Measurements from ENCODE around the gene TMED6.
A peak's percentile ranks its signal among the peaks of the same experiment; 100 is the strongest.
"Not testable (repeated sequence)": the region's sequence is repeated elsewhere in the genome, so short reads cannot be mapped to it uniquely, and the experiment has no call there.

Gene TMED6

DNA sequence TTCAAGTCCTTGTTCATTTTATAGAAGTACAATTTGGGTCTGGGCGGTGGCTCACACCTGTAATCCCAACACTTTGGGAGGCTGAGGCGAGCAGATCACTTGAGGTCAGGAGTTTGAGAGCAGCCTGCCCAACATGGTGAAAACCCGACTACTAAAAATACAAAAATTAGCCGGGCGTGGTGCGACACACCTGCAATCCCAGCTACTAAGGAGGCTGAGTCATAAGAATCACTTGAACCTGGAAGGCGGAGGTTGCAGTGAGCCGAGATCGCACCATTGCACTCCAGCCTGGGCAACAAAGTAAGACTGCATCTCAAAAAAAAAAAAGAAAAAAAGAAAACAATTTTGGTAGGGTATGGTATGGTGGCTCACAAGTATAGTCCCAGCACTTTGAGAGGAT lies 8.5 kb upstream of the TMED6 start:
- not testable (repeated sequence) for DNase-seq

DNA sequence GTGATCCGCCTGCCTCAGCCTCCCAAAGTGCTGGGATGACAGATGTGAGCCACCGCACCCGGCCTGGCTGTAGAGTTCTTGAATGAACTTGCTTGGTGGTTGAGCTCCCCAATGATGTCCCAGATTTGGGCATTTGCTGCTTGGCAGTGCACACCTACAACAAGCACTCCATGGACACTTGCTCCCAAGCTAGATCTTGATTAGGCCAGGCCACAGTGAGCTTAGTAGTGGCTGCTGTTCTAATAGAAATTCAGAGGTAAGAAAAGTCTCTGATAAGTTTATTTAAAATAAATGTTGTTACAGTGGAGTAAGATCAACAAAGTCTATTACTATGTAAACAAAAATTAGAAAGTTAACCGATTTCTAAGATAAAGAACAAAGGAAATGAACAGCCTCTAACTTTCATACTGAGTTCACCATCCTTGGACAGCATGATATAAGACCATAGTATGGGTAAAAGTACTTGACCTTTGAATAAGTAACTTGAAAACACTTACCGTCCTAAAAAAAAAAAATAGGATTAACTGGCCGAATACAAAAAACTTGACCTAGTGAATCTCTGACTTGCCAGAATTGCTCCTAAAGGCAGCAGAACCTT lies 951 bp downstream of the TMED6 start:
- DNase-seq: no peak

DNA sequence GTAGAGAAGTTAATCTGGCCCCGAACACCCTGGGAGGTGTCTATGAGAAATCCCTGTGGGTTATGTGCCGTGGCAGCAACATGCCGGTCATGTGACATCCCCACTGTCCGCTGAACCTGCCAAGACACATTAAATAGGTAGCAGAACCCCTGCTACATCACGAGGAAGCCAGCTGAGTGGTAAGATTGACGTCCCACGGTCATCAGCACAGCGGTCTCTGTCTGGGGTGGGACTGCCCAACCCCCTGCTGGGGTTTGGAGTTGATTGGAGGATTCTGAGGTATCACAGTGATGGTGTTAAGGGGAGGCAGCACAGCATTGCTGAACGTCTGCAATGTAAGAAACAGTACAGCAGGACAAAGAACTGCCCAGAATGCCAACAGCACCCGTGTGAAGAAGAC lies 2.0 kb downstream of the TMED6 start:
- DNase-seq: no peak

DNA sequence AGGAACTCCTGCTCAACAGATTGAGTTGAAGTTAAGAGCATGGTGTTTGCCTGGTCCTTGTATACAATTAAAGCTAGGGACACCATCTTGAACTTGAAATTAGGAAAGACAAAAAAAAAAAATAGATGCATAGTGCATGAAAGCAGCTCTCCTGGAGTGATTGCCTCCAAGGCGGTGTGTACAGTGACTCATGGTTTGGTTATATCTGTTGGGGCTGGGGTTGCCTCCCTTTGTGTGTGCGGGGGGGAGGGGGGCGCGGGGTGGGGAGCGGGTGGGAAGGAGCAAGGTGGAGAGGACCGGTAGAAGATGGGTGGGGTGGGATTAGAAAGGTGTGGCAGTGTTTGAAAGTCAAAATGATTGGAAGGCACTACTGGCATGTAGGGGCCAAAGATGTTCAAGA lies 3.4 kb downstream of the TMED6 start:
- DNase-seq: no peak

DNA sequence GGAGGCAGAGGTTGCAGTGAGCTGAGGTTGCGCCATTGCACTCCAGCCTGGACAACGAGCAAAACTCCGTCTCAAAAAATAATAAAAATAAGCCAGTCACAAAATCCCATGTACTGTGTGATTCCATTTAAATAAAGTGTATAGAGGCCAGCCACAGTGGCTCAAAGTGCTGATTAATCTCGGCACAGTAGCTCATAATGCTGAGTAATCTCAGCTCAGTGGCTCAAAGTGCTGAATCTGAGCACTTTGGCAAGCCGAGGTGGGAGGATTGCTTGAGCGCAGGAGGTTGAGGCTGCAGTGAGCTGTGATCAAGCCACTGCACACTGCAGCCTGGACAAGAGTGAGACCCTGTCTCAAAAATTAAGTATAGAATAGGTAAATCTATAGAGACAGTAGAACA lies 4.9 kb downstream of the TMED6 start:
- DNase-seq: no peak

DNA sequence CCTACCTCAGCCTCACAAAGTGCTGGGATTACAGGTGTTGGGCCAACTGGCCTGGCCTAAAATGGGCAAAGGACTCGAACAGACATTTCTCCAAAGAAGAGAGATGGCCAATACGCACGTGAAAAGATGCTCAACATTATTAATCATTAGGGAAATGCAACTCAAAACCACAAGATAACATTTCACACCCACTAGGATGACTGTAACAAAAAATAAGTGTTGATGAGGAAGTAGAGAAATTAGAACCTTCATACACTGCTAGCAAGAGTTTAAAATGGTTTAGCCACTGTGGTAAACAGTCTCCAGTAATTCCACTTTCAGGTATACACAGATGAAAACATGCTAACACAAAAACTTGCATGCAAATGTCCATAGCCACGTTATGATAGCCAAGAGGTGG lies 5.7 kb downstream of the TMED6 start:
- no peak for DNase-seq

DNA sequence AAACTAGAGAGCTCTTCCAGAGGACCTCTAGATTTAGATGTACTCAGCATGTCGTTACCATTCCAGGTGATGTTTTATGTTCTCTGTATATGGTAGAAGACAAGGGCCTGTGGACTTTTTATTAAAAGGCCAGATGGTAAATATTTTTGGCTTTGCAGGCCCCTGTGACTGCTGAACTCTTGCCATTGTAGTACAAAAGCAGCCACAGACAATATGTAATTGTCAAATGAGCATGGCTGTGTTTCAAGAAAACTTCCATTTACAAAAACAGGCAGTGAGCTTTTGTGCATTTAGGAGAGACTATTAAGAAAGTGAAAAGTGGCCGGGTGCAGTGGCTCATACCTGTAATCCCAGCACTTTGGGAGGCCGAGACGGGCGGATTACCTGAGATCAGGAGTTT lies 7.4 kb downstream of the TMED6 start:
- DNase-seq: no peak

DNA sequence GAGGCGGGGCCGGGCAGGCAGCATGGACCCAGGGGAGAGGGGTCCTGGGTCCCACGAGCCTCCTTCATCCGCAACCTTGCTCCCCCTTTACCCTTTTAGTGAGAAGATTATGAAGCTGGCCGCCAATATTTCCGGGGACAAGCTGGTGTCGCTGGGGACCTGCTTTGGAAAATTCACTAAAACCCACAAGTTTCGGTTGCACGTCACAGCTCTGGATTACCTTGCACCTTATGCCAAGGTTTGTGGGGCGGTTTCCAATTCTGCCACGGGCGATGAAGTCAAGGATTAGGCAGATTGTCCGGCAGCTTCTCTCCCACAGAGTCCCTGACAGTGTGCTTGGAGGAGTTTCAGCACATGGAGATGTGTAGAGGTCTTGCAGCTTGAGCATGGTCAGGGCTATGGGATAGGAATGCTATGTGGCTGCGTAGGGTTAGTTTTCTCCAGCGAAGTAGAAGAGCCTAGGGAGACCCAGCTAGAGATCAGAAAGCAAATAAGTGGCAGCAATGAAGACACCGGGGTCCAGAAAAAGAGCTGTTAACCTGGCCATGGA lies 11.4 kb downstream of the TMED6 start:
- peak; percentile 5 for DNase-seq

DNA sequence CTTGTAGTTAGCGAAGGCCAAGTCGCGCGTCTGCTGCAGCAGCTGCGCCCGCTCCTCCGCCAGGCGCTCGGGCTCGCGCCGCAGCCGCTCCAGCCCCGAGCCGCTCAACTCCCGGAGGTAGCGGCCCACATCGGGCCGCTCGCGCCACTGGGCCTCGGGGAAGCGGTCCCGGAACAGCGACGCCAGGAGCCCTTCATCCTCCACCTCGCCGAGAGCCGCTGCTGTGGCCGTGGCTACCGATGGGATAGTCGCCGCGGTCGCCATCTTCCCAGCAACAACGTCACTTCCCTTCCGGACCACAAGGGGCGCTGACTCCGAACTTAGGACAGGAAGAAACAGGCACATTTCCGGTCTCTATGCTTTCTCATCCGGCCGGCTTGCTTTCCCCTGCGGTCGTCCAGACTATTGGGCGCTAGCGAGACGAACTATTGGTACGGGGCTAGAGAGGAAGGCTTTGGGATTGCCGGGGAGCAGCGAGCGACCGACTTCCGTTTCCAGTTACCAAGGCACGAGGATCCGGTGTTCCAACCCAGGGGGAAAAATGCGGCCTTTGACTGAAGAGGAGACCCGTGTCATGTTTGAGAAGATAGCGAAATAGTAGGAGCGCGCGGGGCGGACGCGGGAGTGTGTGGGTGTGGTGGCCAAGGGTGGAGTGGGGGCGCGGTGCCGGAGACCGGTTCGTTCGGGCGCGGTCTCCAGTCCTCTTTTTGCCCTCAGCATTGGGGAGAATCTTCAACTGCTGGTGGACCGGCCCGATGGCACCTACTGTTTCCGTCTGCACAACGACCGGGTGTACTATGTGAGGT lies 12.1 kb downstream of the TMED6 start, which contains the start of the genes COG8 and NIP7:
Gene COG8 (minus strand): TSS at position 276 of the 806 bp plus-strand sequence. CDS start 12 bp downstream, at position 264.
Gene NIP7 (plus strand): TSS at position 484 of the 806 bp plus-strand sequence. CDS start 58 bp downstream, at position 542.
- peak; percentile 99 for DNase-seq

DNA sequence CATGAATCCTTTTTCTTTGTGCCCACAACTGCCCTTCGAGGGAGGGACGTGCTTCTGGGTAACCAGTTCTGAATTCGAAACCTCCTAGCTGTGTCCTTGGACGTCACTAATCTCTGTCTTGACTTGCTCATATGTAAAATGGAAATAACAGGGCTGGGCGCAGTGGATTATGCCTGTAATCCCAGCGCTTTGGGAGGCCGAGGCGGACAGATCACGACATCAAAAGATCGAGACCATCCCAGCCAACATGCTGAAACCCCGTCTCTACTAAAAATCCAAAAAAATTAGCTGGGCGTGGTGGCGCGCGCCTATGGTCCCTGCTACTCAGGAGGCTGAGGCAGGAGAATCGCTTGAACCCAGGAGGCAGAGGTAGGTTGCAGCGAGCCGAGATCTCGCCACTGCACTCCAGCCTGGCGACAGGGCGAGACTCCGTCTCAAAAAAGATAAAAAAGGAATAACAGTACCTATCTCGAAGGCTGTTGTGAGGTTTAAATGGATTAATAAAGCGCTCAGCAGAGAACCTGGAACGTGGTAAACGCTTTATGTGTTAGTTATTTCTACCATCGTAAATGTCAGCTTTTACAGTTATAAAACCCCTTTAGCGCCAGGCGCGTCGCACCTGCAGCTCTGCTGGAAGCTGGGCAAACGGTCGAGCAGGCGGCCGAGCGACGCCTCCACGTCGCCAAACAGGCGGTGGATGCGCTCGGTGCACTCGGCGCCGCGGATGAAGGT lies 12.9 kb downstream of the TMED6 start:
- no peak for DNase-seq

DNA sequence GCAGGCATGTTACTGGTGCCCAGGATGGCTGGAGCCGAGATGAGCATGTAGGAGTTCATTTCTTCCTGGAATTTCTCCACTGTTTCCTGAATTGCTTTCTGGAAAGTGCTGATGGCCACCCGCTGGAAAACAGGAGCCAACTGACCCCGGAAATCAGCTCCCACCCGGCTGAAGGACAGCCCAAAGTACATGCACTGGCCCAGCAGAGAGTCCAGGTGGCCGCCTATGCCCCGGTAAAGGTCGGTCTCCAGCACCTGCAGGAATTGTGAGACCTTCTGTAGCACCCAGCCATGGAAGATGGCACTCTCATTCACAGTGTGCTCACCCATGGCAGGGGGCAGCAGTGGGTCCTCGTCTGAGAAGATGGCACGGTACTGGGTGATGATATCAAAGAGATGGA lies 16.9 kb downstream of the TMED6 start:
- no peak for DNase-seq

DNA sequence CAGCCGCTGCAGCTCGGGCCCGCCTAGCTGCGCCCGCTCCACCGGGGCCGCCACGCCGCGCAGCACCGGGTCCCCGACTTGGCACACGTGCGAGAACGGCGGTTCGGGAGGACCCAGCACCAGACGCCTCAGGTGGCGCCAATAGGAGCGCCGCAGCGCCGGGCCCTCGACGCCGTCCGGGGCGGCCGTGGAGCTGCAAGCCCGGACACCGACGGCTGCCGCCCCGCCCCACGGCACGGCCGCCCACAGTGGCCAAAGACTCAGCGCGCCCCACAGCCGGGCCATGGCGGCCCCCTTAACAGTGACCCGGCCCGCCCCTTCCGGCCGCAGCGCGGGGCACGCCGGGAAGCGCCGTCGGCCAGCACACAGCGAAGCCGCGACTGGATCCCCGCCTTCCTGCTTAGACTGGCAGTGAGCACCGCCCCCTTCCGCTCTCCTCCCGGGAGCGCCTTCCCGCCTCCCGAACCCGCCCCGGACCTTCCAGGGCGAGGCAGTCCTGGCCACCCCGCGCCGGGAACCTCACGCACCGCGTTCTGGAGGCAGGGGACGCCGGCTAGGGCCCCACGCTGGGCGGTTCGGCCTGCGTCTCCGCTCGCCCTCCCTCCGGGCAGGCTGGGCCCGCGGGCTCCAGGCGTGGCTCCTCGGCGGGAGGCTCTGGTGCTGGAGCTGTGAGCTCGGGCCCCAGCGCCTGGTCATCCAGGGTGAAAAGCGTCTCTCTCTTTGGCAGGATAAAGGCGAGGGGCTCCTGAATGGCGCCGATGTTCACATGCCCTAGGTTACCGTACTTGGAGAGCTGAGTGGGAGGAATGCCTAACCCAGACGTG lies 21.1 kb downstream of the TMED6 start, which contains the start of gene PDF:
Gene PDF (minus strand): TSS at position 303 of the 824 bp plus-strand sequence. CDS start 18 bp downstream, at position 285.
- peak; percentile 94 for DNase-seq

DNA sequence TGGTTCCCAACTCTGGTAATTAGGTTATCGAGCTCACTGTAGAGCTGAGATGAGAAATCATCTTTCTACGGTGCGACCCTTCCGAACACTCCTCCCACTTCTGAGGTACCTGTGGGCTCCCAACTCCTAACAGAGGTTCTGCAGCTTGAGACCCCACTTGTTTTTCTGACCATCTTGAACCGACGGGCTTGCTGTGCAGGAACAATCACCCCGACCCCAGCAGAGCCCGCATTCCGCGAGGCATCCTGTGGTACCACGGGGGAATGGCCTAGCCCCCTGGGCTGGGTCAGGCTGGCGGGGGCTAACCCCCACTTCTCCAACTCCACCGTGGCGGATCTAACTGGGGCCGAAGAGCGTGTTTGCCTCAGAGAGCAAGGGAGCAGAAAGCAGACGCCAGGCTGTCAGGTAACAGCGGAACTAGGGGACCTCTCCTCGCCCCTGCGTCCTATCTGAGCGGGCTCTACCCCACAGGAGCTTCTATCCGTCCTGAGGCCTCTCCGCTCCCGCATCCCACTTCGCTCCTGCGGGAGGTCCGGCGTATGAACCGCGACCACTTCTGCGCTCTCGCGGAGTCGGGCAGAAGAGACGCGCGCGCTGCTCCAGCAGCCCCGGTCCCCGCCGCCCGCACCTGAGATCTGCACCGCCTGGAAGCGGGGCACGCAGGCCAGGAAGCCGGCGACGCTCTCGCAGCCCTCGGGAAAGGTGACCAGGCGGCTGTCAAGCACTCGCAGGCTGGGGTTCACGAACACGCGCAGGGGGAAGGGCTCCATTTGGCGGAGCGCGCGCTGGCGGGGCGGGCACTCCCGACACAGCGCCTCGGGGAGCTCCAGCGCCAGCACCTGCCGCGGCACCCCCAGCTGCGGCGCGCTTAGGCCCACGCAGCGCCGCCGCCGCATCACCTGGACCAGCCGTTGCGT lies 22.0 kb downstream of the TMED6 start:
- DNase-seq: peak; percentile 12

DNA sequence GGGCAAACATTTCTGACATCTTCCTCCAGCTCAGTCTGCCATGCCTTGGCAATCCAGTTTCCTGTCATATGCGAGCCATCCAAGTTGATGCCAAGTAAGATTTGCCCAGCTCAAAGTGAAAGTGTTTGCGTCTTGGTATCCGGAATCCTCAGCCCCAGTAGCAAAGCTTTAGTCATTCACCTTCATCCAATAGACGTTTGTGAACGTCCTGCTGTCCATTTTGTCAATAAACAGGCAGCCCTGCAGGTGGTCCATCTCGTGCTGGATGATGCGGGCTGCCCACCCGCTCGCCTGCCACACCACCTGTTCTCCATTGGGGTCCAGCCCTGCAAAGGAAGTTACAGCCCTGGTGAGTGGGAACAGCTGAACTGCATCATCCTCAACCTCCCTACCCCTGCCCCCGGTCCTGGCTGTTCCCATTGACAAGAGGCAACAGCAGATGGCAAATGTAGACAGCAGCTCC lies 22.7 kb downstream of the TMED6 start:
- DNase-seq: peak; percentile 18

DNA sequence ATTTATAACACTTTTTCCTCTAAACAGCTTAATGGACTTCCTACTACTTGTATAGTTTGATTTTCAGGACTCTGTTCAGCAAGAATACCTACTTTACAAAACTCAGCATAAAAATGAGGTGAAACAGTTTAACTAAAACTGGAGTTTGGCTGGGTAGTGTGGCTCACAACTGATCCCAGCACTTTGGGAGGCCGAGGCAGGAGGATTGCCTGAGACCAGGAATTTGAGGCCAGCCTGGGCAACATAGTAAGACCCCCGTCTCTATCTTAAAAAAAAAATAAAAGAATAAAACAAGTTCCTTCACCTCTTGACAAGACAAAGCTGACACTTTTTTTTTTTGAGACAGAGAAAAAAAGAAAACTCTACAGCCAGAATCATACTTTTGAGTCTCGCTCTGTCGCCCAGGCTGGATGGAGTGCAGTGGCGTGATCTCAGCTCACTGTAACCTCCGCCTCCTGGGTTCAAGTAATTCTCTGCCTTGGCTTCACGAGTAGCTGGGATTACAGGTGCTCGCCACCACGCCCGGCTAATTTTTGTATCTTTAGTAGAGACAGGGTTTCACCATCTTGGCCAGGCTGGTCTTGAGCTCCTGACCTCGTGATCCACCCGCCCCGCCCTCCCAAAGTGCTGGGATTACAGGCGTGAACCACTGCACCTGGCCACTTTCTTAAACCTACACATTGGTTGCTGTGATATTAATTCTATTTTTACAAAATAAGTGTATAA lies 23.8 kb downstream of the TMED6 start:
- no peak for DNase-seq

DNA sequence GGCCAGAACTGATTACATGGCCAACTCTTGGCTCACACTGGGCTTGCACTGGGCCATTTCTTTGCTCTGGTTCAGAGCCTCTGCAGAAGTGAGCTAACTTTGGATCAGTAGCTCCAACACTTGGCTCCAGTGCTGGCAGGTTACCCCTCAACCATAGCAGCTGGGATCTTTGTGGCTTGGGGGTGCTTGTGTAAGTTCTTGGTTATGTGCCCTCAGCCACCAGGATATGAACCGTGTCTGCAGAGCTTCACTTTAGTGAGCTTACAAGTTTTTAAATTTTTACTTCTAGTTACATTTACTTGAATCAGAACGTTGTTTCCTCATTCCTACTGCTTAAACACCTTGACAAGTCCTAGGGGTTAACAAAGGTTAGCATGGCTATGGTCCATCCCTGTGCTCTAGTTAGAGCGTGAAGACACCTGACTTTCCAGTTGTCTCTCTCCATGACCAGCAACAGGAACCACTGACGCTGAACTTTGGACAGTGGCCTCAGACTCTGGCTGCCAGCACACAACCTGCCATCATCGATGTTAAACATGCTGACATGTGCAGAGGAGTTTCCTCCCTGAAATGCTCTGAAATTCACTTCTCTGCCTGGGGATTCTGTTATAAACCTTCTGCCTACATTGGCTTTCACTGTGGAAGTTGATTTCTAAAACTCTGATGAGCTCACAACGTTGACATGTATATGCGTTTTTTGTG lies 25.3 kb downstream of the TMED6 start:
- DNase-seq: no peak

DNA sequence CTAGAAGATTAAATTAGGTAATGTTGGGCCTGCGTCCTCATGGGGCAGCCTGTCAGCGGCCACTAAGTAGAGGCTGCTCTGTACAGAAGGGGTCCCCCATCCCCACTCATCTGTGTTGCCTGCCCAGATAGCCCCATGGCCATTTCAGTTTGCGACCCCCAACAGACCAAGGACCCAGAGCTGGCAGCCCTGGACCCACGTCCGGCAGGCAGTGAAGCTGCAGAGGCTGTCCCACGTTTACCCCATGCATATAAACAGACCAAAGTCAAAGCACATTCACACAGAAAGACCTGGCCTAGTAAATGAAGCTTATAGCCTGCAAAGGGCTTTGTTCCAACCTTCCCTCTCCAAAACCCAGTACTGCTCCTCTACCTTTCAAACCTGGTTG lies 25.8 kb downstream of the TMED6 start:
- DNase-seq: no peak

DNA sequence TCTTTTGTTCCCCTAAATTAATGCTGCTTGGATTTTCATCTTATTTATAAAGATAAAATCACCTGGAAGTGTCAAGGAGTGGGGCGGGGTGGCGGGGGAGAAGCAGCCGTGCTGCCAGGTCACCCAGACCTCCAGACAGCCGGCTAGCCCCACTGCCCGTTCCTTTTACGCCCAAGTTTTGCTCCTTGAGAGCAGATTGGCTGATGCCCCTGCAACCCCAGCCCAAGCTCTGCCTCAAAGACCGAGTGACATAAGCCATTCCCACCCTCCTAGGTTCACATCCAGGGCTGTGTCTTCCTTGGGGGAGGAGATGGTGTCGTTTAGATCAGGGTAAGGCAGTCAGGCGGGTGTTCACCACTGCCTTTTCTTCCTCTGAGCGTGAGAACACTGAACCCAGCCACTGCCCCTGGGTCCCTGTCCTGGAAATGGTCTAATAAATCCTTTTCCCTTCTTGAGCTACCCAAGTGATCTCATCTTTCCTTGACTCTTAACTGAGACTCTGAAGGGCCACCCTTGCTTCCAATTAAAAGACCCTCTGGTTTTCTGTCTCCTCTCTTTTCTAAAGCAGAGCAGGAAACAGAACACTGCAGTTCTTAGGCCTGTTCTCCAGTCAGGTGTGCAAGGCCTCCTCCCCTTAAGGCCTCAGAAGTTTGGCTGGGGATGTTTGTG lies 26.9 kb downstream of the TMED6 start:
- DNase-seq: no peak

DNA sequence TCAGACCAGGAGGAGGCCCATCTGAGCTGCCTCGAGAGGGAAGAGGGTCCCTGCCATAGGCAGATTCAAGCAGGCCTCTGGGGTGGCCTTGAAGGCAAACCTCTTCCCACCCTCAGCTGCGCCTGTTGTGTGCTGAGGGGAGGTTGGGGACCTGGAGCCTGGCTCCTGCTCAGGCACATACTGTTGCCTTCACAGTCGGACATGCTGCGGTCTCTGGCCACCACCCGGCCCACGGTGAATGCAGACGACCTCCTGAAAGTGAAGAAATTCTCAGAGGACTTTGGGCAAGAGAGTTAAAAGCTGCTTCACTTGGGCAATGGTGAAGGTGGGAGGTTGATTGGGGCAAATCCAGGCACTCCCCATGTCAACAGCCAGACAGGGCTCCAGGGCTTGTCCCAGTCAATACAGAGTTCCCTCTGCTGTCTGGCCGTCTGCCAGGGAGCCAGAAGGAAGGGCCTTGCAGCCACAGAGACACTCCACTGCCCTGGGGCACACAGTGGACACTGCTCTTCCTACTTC lies 27.5 kb downstream of the TMED6 start:
- DNase-seq: no peak
